ENCODE results near the gene LZTFL1.

- TF ChIP-seq CTCF (conservative IDR thresholded peaks at IDR 0.05; ENCODE audit: low read depth in 2 of 2) (no peak), JUNB (IDR thresholded peaks at IDR 0.05; ENCODE audit: unreplicated experiment) (no peak), ZNF331 (CRISPR knock-in tag; IDR thresholded peaks at IDR 0.05; ENCODE audit: low read depth) (no peak), EZH2phosphoT487 (IDR thresholded peaks at IDR 0.05; ENCODE audit: unreplicated experiment) (no peak), POLR2AphosphoS5 (IDR thresholded peaks at IDR 0.05; ENCODE audit: low read depth) (no peak), EZH2 (IDR thresholded peaks at IDR 0.05; ENCODE audit: low read depth, unreplicated experiment) (no peak), REST (IDR thresholded peaks at IDR 0.05; ENCODE audit: unreplicated experiment) (no peak), CREB1 (CRISPR knock-in tag; IDR thresholded peaks at IDR 0.05; ENCODE audit: low read depth) (no peak), STAT1 (IDR thresholded peaks at IDR 0.05; ENCODE audit: unreplicated experiment) (no peak), NANOG (IDR thresholded peaks at IDR 0.05; ENCODE audit: borderline replicate concordance) (no peak)
These were observed 23.9 kb downstream of the LZTFL1 start for GRCh38 chr3:45817831-45818522.

Measured in GM23338 (cell line).